Gastrocnemius medialis (tissue), 4 donors: ENCODE results near the gene SH3BP5.

Source experiments
- CTCF ChIP-seq, 5 experiments: fragments of 450-650 bp in 3 of 5; fragments of 200-600 bp in 2 of 5; sonication (generic) in 2 of 5; IDR thresholded peaks in 4 of 5; conservative IDR thresholded peaks in 1 of 5; 1 replicate in 4 of 5; 2 replicates in 1 of 5; pipeline ENCODE4 v1.5.1; 2016 to 2019; ENCODE audit warnings: antibody characterized with exemption in 5 of 5, mild to moderate bottlenecking in 3 of 5, moderate library complexity in 3 of 5
- POLR2A ChIP-seq, 2 donors: fragments of 450-650 bp; IDR thresholded peaks; one replicate each; pipeline ENCODE4 v1.6.1; 2017; ENCODE audit warnings: antibody characterized with exemption in 2 of 2, mild to moderate bottlenecking in 2 of 2, moderate library complexity in 2 of 2

GRCh38 chr3:15256861-15257341 lies 75.5 kb downstream of the SH3BP5 start:
- TF ChIP-seq CTCF (IDR thresholded peaks at IDR 0.05 in 4 of 5, conservative IDR thresholded peaks at IDR 0.05 in 1 of 5) = no peak
- no peak for TF ChIP-seq POLR2A (IDR thresholded peaks at IDR 0.05)
